ENCODE measurements around the gene DDX42.

The DDX42 gene

GRCh38 chr17:63821804-63822203, 47.8 kb downstream of the DDX42 start:
- DNase-seq (ENCODE audit: low read depth in 2 of 2) = no peak

DNA sequence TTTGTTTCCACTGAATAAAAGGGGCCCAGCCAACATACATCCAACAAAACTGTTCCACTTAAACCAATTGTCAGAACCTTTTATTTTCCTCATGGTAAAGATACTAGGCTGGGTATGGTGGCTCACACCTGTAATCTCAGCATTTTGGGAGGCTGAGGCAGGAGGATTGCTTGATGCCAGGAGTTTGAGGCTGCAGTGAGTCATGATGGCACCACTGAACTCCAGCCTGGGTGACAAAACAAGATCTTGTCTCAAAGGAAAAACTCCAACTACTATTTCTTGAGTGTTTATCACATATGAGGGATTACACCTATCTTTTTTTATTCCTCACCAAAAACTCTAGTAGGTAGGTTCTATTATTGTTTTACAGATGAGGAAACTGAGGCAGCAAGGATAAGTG, 48.6 kb downstream of the DDX42 start:
- DNase-seq (ENCODE audit: low read depth in 2 of 2) = no peak

DNA sequence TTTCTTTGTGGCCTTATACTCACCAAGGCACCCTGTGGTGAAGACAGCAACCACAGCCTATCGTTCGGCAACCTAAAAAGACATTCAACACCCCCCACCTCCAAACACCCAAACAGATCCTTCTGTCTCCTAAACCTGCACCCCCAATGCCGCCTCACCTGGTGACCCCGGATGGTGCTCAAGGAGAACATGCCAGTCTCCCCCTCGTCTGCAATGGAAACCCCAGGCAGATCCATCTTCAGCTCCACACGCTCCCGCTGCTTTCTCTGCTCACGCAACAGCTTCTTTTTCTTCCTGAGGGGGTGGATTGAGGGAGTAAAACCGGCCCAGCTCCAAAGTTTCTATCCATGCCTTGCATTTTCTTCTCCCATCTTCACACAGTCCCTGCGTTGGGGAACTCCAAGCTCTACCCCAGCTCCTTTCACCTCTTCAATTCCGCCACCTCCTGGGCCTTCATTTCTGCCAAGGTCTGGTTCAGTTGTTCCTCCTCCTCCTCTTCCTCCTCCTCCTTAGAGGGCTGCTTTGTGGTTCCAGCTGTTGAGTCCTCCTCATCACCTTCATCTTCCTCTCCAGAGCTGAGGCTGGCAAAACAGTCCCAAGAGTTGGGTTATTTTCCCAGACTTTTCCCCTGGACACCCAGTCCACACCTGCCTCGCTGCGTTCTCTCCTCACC, 49.8 kb downstream of the DDX42 start:
- DNase-seq (ENCODE audit: low read depth in 2 of 2) = no peak

DNA sequence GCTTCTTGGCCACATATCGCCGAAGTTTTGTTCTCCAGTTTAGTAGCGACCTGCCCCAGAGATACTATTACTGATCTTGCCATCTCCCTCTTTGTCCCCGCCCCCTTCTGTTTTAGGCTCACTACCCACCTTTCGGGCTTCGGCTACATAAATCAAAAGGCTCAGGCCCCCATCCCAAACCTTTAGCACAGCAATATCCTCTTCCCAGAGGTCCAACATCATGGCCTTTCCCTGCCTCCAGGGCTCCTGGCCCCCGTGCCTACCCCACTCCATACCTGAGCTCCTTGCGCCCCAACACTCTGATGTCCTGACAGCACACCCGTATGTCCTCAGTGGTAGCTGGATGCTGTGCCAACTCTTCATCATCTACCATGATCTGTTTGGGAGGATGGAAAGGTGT, 50.4 kb downstream of the DDX42 start:
- DNase-seq (ENCODE audit: low read depth in 2 of 2) = no peak

- no peak for DNase-seq (ENCODE audit: low read depth in 2 of 2)
These were observed 52.6 kb downstream of the DDX42 start for GRCh38 chr17:63826468-63827001.

GRCh38 chr17:63827002-63827800, 53.2 kb downstream of the DDX42 start, which contains the start of the genes FTSJ3 and PSMC5:
TSS of gene FTSJ3 (minus strand) at chr17:63827663. CDS start at chr17:63826902, 761 bp downstream.
TSS of gene PSMC5 (plus strand) at chr17:63827431. CDS start at chr17:63827491, 60 bp downstream.
- DNase-seq (ENCODE audit: low read depth in 2 of 2) = peak; percentile 83 to 85

GRCh38 chr17:63827801-63828221, 53.8 kb downstream of the DDX42 start:
- no peak for DNase-seq (ENCODE audit: low read depth in 2 of 2)

DNA sequence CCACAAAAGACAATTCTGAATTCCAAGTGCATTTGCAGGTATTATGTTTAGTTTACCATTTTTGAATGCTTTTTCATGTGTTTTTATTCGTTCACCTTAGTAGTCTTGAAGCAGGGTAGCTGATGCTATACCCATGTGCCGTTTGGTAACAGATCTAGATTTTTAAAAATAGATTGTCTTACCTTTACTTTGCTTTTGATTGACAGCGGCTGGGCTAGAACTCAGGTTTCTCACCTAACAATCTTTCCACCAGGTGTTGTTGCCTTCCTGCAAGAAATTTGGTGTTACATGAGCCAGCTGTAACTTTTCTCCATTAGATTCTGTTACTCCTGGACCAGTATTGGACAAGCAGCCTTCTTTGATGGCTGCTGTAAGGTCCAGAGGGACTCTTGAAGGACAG, 55.0 kb downstream of the DDX42 start:
- DNase-seq (ENCODE audit: low read depth in 2 of 2) = no peak

GRCh38 chr17:63830278-63830677, 56.3 kb downstream of the DDX42 start:
- DNase-seq (ENCODE audit: low read depth in 2 of 2) = no peak

DNA sequence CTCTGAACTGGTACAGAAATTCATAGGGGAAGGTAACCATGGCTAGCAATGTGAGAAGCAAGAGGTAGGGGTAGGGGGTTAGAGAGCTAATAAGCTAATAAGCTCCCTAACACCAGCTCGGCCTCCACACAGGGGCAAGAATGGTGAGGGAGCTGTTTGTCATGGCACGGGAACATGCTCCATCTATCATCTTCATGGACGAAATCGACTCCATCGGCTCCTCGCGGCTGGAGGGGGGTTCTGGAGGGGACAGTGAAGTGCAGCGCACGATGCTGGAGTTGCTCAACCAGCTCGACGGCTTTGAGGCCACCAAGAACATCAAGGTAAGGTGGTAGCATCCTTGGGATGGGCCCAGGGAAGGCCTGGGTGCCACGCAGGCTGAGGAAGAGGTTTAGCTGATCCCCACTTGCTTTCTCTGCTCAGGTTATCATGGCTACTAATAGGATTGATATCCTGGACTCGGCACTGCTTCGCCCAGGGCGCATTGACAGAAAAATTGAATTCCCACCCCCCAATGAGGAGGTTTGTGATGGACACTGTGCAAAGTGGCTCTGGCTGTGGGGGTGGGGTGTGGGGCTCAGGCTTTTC, 57.0 kb downstream of the DDX42 start:
- no peak for DNase-seq (ENCODE audit: low read depth in 2 of 2)

- DNase-seq (ENCODE audit: low read depth in 2 of 2) = no peak
These were observed 57.5 kb downstream of the DDX42 start for GRCh38 chr17:63831505-63831904.

DNA sequence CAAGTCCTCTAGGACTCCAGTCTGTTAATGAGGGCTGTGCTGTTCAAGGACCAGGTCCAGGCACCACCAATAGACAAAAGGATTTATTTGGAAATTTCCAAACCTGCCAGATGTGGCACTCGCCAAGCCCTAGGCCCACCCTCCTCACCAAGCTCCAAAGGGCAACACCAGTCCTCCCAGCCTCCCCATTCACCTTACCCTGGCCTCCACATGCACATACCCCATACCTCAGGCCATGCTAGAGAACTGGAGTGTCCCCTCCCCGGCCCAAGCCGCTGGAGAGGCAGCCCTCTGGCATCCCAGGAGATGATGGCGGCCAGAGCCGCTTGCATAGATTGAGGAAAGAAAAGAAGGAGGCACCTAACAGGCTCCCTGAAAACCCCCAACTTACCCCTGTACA, 58.0 kb downstream of the DDX42 start:
- DNase-seq (ENCODE audit: low read depth in 2 of 2) = no peak

- DNase-seq (ENCODE audit: low read depth in 2 of 2) = no peak
These were observed 58.5 kb downstream of the DDX42 start for GRCh38 chr17:63832455-63832854.

GRCh38 chr17:63833026-63833740, 59.2 kb downstream of the DDX42 start:
- DNase-seq (ENCODE audit: low read depth in 2 of 2) = no peak

DNA sequence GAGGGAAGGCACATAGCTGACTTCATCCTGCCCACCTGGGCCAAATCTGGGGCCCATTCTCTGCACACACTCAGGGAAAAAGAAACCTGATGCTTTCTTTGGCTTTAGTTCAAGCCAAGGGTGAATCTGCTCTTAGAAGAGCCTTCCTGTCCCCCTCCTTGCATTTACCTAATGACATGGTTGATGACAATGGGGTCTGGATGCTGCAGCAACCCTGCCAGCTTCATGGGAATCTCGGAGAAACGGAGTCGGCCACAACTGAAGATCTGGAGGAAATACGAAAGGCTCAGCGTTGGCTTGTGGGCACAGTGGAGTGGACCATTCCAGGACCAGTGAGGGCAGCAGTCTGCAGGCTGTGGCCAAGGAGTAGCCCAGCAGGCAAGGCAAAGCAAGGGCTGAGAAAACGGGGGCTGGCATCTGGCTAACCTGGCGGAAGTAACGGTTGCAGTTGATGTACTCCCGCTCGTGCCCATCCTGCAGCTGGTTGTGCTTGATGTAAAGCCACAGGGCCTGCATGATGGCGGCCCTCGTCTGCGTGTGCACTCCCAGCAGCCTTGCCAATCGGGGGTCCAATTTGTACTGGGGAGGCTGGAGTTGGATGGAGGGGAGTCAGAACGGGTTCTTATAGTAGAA, 59.9 kb downstream of the DDX42 start:
- DNase-seq (ENCODE audit: low read depth in 2 of 2) = no peak

DNA sequence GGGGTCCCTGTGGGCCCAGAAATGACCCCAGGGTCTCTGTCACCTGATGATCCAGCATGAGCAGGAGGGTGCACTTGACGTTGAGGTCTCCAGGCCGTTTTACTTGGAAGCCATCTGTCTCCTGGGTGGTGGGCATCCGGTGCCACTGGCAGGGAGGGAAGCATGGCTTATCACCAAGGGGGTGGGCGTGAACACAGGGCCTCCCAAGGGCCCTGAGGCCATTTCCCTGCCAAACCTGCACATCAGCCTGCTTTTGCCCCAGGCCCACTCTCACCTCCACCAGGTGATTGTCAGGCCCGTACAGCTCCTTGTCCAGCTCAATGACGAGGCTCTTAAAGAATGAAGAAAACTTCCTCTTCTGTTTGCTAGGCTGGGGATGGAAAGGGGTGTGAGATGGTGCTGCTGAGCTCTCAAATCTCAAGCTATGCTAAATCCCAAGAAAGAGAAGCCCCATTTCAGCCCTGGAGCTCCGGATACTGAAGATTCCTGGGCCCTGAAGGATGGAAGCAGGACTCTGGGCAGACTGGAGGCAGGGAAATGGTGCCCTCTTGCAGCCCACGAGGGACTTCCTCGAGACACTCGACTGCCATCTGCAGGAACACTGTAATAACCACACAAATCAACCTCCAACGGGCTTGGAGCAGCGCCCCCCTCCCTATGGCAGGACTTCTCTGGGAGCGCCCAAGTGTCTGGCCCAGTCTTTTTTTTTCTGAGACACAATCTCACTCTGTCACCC, 60.6 kb downstream of the DDX42 start:
- DNase-seq (ENCODE audit: low read depth in 2 of 2) = peak in 1 of 2 donors; percentile 37

- no peak for DNase-seq (ENCODE audit: low read depth in 2 of 2)
These were observed 61.3 kb downstream of the DDX42 start for GRCh38 chr17:63835167-63835720.

GRCh38 chr17:63836811-63837210, 62.8 kb downstream of the DDX42 start:
- no peak for DNase-seq (ENCODE audit: low read depth in 2 of 2)

DNA sequence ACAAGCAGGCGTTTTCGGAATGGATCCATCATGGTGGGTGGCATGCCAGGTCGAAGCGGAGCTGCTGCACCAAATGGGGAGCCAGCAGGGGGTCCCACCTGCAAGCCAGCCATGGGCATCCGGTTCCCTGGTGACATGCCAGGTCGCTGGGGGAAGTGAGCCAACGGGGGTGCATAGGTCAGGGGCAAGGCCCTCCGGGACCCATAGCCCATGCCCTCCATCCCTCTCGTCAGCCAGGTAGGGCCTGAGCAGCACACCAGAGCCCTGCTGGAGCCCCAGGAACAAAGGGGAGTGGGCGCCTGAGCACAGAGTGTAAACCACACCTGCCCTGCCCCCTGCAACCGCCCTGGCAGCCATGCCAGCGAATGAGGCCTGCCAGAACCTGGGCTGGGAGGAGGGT, 63.5 kb downstream of the DDX42 start:
- no peak for DNase-seq (ENCODE audit: low read depth in 2 of 2)

DNA sequence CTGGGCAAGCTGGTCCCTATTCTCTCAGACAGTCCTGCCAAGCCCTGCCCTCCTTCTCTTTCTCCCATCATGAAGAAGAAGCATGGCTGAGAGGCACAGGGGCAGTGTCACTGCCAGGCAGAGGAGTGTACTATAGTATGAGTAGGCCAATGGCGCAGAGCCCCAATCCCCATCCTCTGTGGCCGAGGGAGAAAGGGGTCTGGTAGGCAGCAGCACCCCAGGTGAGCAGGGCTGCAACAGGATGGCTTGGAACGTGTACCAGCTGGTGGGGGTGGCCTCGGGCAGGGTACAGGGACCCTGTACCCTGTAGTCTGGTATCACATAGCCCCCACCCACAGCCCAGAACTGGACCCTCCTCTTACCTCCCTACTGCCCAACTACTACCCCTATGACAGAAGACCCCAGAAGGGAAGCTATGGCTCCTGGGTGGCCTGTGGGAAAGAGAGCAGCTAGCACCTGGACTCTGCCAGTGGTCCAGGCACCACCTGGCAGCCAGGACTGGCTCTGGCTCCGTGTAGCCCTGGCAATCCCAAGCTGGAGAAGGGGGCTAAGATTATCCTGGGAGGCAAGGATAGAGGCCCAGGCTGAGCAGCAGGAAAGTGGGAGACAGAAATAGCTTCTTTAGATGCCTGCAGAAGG, 64.1 kb downstream of the DDX42 start:
- no peak for DNase-seq (ENCODE audit: low read depth in 2 of 2)
